Measurements from ENCODE around the gene KRTAP10-11.
"Not testable (repeated sequence)": the region's sequence is repeated elsewhere in the genome, so short reads cannot be mapped to it uniquely, and the experiment has no call there.

KRTAP10-11 gene

GRCh38 chr21:44646366-44647221, at the start of gene KRTAP10-11:
KRTAP10-11 (plus strand) TSS chr21:44646414; CDS start chr21:44646459, 45 bp downstream.
- H3K36me3 Mint-ChIP-seq; ATAC-seq (ENCODE audit: low read depth); H3K4me1 Mint-ChIP-seq; DNase-seq (ENCODE audit: low spot score in 2 of 2); H3K4me3 Mint-ChIP-seq; H3K27ac Mint-ChIP-seq: not testable (repeated sequence)
- Mint-ChIP-seq H3K9me3 (peaks cover 17% of the 10 kb centered on the region), H3K27me3 (peaks cover 15% of the 10 kb centered on the region)

GRCh38 chr21:44598061-44598460, 48.2 kb upstream of the KRTAP10-11 start:
- Mint-ChIP-seq H3K27ac (no peak overlapping the region), H3K27me3 (peaks cover 26% of the 10 kb centered on the region), H3K9me3 (peaks cover 10% of the 10 kb centered on the region), H3K4me3 (no peak overlapping the region), H3K36me3 (peaks cover 4% of the 10 kb centered on the region), H3K4me1 (peaks cover 2% of the 10 kb centered on the region)
- DNase-seq (ENCODE audit: low spot score in 2 of 2) (no peak), ATAC-seq (ENCODE audit: low read depth) (no peak)

GRCh38 chr21:44599264-44600029, 46.8 kb upstream of the KRTAP10-11 start:
- H3K4me3 Mint-ChIP-seq, result no peak overlapping the region
- no peak overlapping the region for H3K27ac Mint-ChIP-seq
- ATAC-seq (ENCODE audit: low read depth), result no peak
- H3K4me1 Mint-ChIP-seq, result peaks cover 2% of the 10 kb centered on the region
- peaks cover 10% of the 10 kb centered on the region for H3K9me3 Mint-ChIP-seq
- peaks cover 26% of the 10 kb centered on the region for H3K27me3 Mint-ChIP-seq
- peaks cover 4% of the 10 kb centered on the region for H3K36me3 Mint-ChIP-seq
- DNase-seq (ENCODE audit: low spot score in 2 of 2), result no peak

- not testable (repeated sequence) for ATAC-seq (ENCODE audit: low read depth)
- H3K27ac Mint-ChIP-seq, result peak within 1 kb of the TSS; percentile 68
Observed at GRCh38 chr21:44600118-44600978, 45.9 kb upstream of the KRTAP10-11 start, which contains the start of gene KRTAP10-7. KRTAP10-7 (plus strand) TSS chr21:44600597; CDS start chr21:44600622, 25 bp downstream.

GRCh38 chr21:44601091-44601490, 45.1 kb upstream of the KRTAP10-11 start:
- Mint-ChIP-seq H3K9me3 (peaks cover 12% of the 10 kb centered on the region), H3K27me3 (peaks cover 27% of the 10 kb centered on the region)
- not testable (repeated sequence) for DNase-seq (ENCODE audit: low spot score in 2 of 2); H3K4me3 Mint-ChIP-seq; ATAC-seq (ENCODE audit: low read depth); H3K36me3 Mint-ChIP-seq; H3K4me1 Mint-ChIP-seq; H3K27ac Mint-ChIP-seq

More at GRCh38 chr21:44600118-44600978, 45.9 kb upstream of the KRTAP10-11 start, which contains the start of gene KRTAP10-7:
- H3K9me3 Mint-ChIP-seq; H3K4me1 Mint-ChIP-seq; H3K4me3 Mint-ChIP-seq; H3K36me3 Mint-ChIP-seq; DNase-seq (ENCODE audit: low spot score in 2 of 2): not testable (repeated sequence)
- peaks cover 25% of the 10 kb centered on the region for H3K27me3 Mint-ChIP-seq

- ATAC-seq (ENCODE audit: low read depth) (no peak), DNase-seq (ENCODE audit: low spot score in 2 of 2) (no peak)
- Mint-ChIP-seq H3K4me1 (no peaks in the 10 kb centered on the region), H3K4me3 (no peak overlapping the region), H3K27ac (no peak overlapping the region), H3K9me3 (peaks cover 14% of the 10 kb centered on the region), H3K36me3 (peaks cover 4% of the 10 kb centered on the region), H3K27me3 (peaks cover 29% of the 10 kb centered on the region)
Observed at GRCh38 chr21:44601596-44602462, 44.4 kb upstream of the KRTAP10-11 start.

- ATAC-seq (ENCODE audit: low read depth) (no peak), DNase-seq (ENCODE audit: low spot score in 2 of 2) (no peak)
- H3K27me3 Mint-ChIP-seq, result peaks cover 29% of the 10 kb centered on the region
- peaks cover 14% of the 10 kb centered on the region for H3K9me3 Mint-ChIP-seq
- no peak overlapping the region for H3K27ac Mint-ChIP-seq
- H3K4me1 Mint-ChIP-seq, result no peaks in the 10 kb centered on the region
- H3K36me3 Mint-ChIP-seq, result peaks cover 4% of the 10 kb centered on the region
- no peak overlapping the region for H3K4me3 Mint-ChIP-seq
Observed at GRCh38 chr21:44602463-44602850, 43.8 kb upstream of the KRTAP10-11 start.

- H3K27ac Mint-ChIP-seq, result no peak overlapping the region
- ATAC-seq (ENCODE audit: low read depth), result no peak
- H3K9me3 Mint-ChIP-seq, result peaks cover 11% of the 10 kb centered on the region
- DNase-seq (ENCODE audit: low spot score in 2 of 2), result no peak
- peaks cover 30% of the 10 kb centered on the region for H3K27me3 Mint-ChIP-seq
- no peak overlapping the region for H3K4me3 Mint-ChIP-seq
- H3K36me3 Mint-ChIP-seq, result peaks cover 4% of the 10 kb centered on the region
- no peaks in the 10 kb centered on the region for H3K4me1 Mint-ChIP-seq
Observed at GRCh38 chr21:44603109-44603875, 42.9 kb upstream of the KRTAP10-11 start.

GRCh38 chr21:44603911-44604310, 42.3 kb upstream of the KRTAP10-11 start:
- H3K4me3 Mint-ChIP-seq, result no peak overlapping the region
- H3K9me3 Mint-ChIP-seq, result peaks cover 8% of the 10 kb centered on the region
- no peaks in the 10 kb centered on the region for H3K4me1 Mint-ChIP-seq
- DNase-seq (ENCODE audit: low spot score in 2 of 2) (no peak), ATAC-seq (ENCODE audit: low read depth) (no peak)
- peaks cover 27% of the 10 kb centered on the region for H3K27me3 Mint-ChIP-seq
- H3K36me3 Mint-ChIP-seq, result peaks cover 3% of the 10 kb centered on the region
- H3K27ac Mint-ChIP-seq, result no peak overlapping the region

GRCh38 chr21:44606495-44606894, 39.7 kb upstream of the KRTAP10-11 start:
- no peak overlapping the region for H3K27ac Mint-ChIP-seq
- DNase-seq (ENCODE audit: low spot score in 2 of 2) (no peak), ATAC-seq (ENCODE audit: low read depth) (no peak)
- peaks cover 17% of the 10 kb centered on the region for H3K9me3 Mint-ChIP-seq
- H3K27me3 Mint-ChIP-seq, result peaks cover 19% of the 10 kb centered on the region
- no peaks in the 10 kb centered on the region for H3K4me1 Mint-ChIP-seq
- peaks cover 3% of the 10 kb centered on the region for H3K36me3 Mint-ChIP-seq
- H3K4me3 Mint-ChIP-seq, result no peak overlapping the region

- Mint-ChIP-seq H3K9me3 (peaks cover 20% of the 10 kb centered on the region), H3K27me3 (peaks cover 24% of the 10 kb centered on the region), H3K4me3 (no peak overlapping the region), H3K36me3 (peaks cover 9% of the 10 kb centered on the region), H3K27ac (no peak overlapping the region), H3K4me1 (no peaks in the 10 kb centered on the region)
- no peak for DNase-seq (ENCODE audit: low spot score in 2 of 2)
- ATAC-seq (ENCODE audit: low read depth), result no peak
Observed at GRCh38 chr21:44609193-44609592, 37.0 kb upstream of the KRTAP10-11 start.

GRCh38 chr21:44610157-44610843, 35.9 kb upstream of the KRTAP10-11 start:
- H3K4me1 Mint-ChIP-seq; H3K4me3 Mint-ChIP-seq; ATAC-seq (ENCODE audit: low read depth); H3K36me3 Mint-ChIP-seq; H3K27ac Mint-ChIP-seq; DNase-seq (ENCODE audit: low spot score in 2 of 2): not testable (repeated sequence)
- peaks cover 21% of the 10 kb centered on the region for H3K27me3 Mint-ChIP-seq
- H3K9me3 Mint-ChIP-seq, result peaks cover 20% of the 10 kb centered on the region
